ENCODE data around the gene CAMKMT.

The CAMKMT gene

GRCh38 chr2:44786045-44786816, 424.5 kb downstream of the CAMKMT start:
- Histone ChIP-seq H3K9ac (ENCODE audit: low read length) (no peak overlapping the region), H3K36me3 (ENCODE audit: control insufficient read depth, insufficient read depth, low read length) (no peaks in the 10 kb centered on the region)

GRCh38 chr2:44786817-44787214, 425.1 kb downstream of the CAMKMT start:
- H3K9me3 ChIP-seq (ENCODE audit: control insufficient read depth, insufficient read depth, low read depth, low read length), result peaks cover 8% of the 10 kb centered on the region; the same call in 1 of the 2 replicates
- no peak overlapping the region for H3K4me3 ChIP-seq (ENCODE audit: low read depth, low read length)
- no peak overlapping the region for H3K27ac ChIP-seq (ENCODE audit: low read depth, low read length)
- peaks cover 11% of the 10 kb centered on the region for H3K27me3 ChIP-seq (ENCODE audit: control insufficient read depth, insufficient read depth, low read length)
- H3K36me3 ChIP-seq (ENCODE audit: control insufficient read depth, insufficient read depth, low read length), result no peaks in the 10 kb centered on the region
- H3K9ac ChIP-seq (ENCODE audit: low read length), result no peak overlapping the region
- H3K4me1 ChIP-seq (ENCODE audit: control insufficient read depth, insufficient read depth, low read length), result peaks cover 24% of the 10 kb centered on the region; the same call in 1 of the 2 replicates

More at GRCh38 chr2:44786045-44786816, 424.5 kb downstream of the CAMKMT start:
- Histone ChIP-seq H3K27me3 (ENCODE audit: control insufficient read depth, insufficient read depth, low read length) (peaks cover 11% of the 10 kb centered on the region), H3K27ac (ENCODE audit: low read depth, low read length) (no peak overlapping the region), H3K9me3 (ENCODE audit: control insufficient read depth, insufficient read depth, low read depth, low read length) (peaks cover 4% of the 10 kb centered on the region; the same call in 1 of the 2 replicates), H3K4me1 (ENCODE audit: control insufficient read depth, insufficient read depth, low read length) (peaks cover 24% of the 10 kb centered on the region; the same call in 1 of the 2 replicates), H3K4me3 (ENCODE audit: low read depth, low read length) (no peak overlapping the region)

- Histone ChIP-seq H3K4me1 (ENCODE audit: control insufficient read depth, insufficient read depth, low read length) (peaks cover 24% of the 10 kb centered on the region; the same call in 1 of the 2 replicates), H3K9ac (ENCODE audit: low read length) (no peak overlapping the region), H3K9me3 (ENCODE audit: control insufficient read depth, insufficient read depth, low read depth, low read length) (peaks cover 5% of the 10 kb centered on the region; the same call in 1 of the 2 replicates), H3K27ac (ENCODE audit: low read depth, low read length) (no peak overlapping the region), H3K36me3 (ENCODE audit: control insufficient read depth, insufficient read depth, low read length) (no peaks in the 10 kb centered on the region), H3K27me3 (ENCODE audit: control insufficient read depth, insufficient read depth, low read length) (peaks cover 11% of the 10 kb centered on the region), H3K4me3 (ENCODE audit: low read depth, low read length) (no peak overlapping the region)
Measured at GRCh38 chr2:44787663-44788062, 425.9 kb downstream of the CAMKMT start.

GRCh38 chr2:44789446-44789845, 427.7 kb downstream of the CAMKMT start:
- Histone ChIP-seq H3K36me3 (ENCODE audit: control insufficient read depth, insufficient read depth, low read length) (no peaks in the 10 kb centered on the region), H3K4me1 (ENCODE audit: control insufficient read depth, insufficient read depth, low read length) (peaks cover 24% of the 10 kb centered on the region; the same call in 1 of the 2 replicates), H3K27ac (ENCODE audit: low read depth, low read length) (no peak overlapping the region), H3K27me3 (ENCODE audit: control insufficient read depth, insufficient read depth, low read length) (peaks cover 11% of the 10 kb centered on the region), H3K9me3 (ENCODE audit: control insufficient read depth, insufficient read depth, low read depth, low read length) (peaks cover 5% of the 10 kb centered on the region; the same call in 1 of the 2 replicates), H3K4me3 (ENCODE audit: low read depth, low read length) (no peak overlapping the region), H3K9ac (ENCODE audit: low read length) (no peak overlapping the region)

- Histone ChIP-seq H3K27ac (ENCODE audit: low read depth, low read length) (peak overlapping the region; percentile 58; the same call in 1 of the 2 replicates), H3K9me3 (ENCODE audit: control insufficient read depth, insufficient read depth, low read depth, low read length) (peaks cover 5% of the 10 kb centered on the region; the same call in 1 of the 2 replicates), H3K36me3 (ENCODE audit: control insufficient read depth, insufficient read depth, low read length) (no peaks in the 10 kb centered on the region), H3K4me1 (ENCODE audit: control insufficient read depth, insufficient read depth, low read length) (peaks cover 24% of the 10 kb centered on the region; the same call in 1 of the 2 replicates), H3K4me3 (ENCODE audit: low read depth, low read length) (peak overlapping the region; percentile 9; the same call in 1 of the 2 replicates), H3K9ac (ENCODE audit: low read length) (no peak overlapping the region), H3K27me3 (ENCODE audit: control insufficient read depth, insufficient read depth, low read length) (peaks cover 11% of the 10 kb centered on the region)
Measured at GRCh38 chr2:44789971-44790721, 428.4 kb downstream of the CAMKMT start.

- H3K9me3 ChIP-seq (ENCODE audit: control insufficient read depth, insufficient read depth, low read depth, low read length), result peaks cover 5% of the 10 kb centered on the region; the same call in 1 of the 2 replicates
- H3K4me1 ChIP-seq (ENCODE audit: control insufficient read depth, insufficient read depth, low read length), result peaks cover 27% of the 10 kb centered on the region; the same call in 1 of the 2 replicates
- no peaks in the 10 kb centered on the region for H3K36me3 ChIP-seq (ENCODE audit: control insufficient read depth, insufficient read depth, low read length)
- peaks cover 26% of the 10 kb centered on the region for H3K27me3 ChIP-seq (ENCODE audit: control insufficient read depth, insufficient read depth, low read length)
- H3K27ac ChIP-seq (ENCODE audit: low read depth, low read length), result no peak overlapping the region
- H3K4me3 ChIP-seq (ENCODE audit: low read depth, low read length), result no peak overlapping the region
- no peak overlapping the region for H3K9ac ChIP-seq (ENCODE audit: low read length)
Measured at GRCh38 chr2:44793322-44793870, 431.6 kb downstream of the CAMKMT start.

- H3K9ac ChIP-seq (ENCODE audit: low read length), result no peak overlapping the region
- no peak overlapping the region for H3K27ac ChIP-seq (ENCODE audit: low read depth, low read length)
- no peak overlapping the region for H3K4me3 ChIP-seq (ENCODE audit: low read depth, low read length)
- no peaks in the 10 kb centered on the region for H3K9me3 ChIP-seq (ENCODE audit: control insufficient read depth, insufficient read depth, low read depth, low read length)
- peaks cover 24% of the 10 kb centered on the region for H3K4me1 ChIP-seq (ENCODE audit: control insufficient read depth, insufficient read depth, low read length)
- peaks cover 54% of the 10 kb centered on the region for H3K27me3 ChIP-seq (ENCODE audit: control insufficient read depth, insufficient read depth, low read length)
- H3K36me3 ChIP-seq (ENCODE audit: control insufficient read depth, insufficient read depth, low read length), result no peaks in the 10 kb centered on the region
Measured at GRCh38 chr2:44796771-44797170, 435.0 kb downstream of the CAMKMT start.

- Histone ChIP-seq H3K9me3 (ENCODE audit: control insufficient read depth, insufficient read depth, low read depth, low read length) (no peaks in the 10 kb centered on the region), H3K27ac (ENCODE audit: low read depth, low read length) (no peak overlapping the region), H3K4me3 (ENCODE audit: low read depth, low read length) (no peak overlapping the region), H3K9ac (ENCODE audit: low read length) (no peak overlapping the region), H3K4me1 (ENCODE audit: control insufficient read depth, insufficient read depth, low read length) (peaks cover 29% of the 10 kb centered on the region), H3K36me3 (ENCODE audit: control insufficient read depth, insufficient read depth, low read length) (no peaks in the 10 kb centered on the region), H3K27me3 (ENCODE audit: control insufficient read depth, insufficient read depth, low read length) (peaks cover 68% of the 10 kb centered on the region)
Measured at GRCh38 chr2:44798139-44798659, 436.5 kb downstream of the CAMKMT start.

GRCh38 chr2:44799105-44799504, 437.4 kb downstream of the CAMKMT start:
- H3K27me3 ChIP-seq (ENCODE audit: control insufficient read depth, insufficient read depth, low read length), result peaks cover 77% of the 10 kb centered on the region
- no peak overlapping the region for H3K9ac ChIP-seq (ENCODE audit: low read length)
- H3K9me3 ChIP-seq (ENCODE audit: control insufficient read depth, insufficient read depth, low read depth, low read length), result no peaks in the 10 kb centered on the region
- H3K4me1 ChIP-seq (ENCODE audit: control insufficient read depth, insufficient read depth, low read length), result peaks cover 38% of the 10 kb centered on the region
- no peaks in the 10 kb centered on the region for H3K36me3 ChIP-seq (ENCODE audit: control insufficient read depth, insufficient read depth, low read length)
- no peak overlapping the region for H3K27ac ChIP-seq (ENCODE audit: low read depth, low read length)
- H3K4me3 ChIP-seq (ENCODE audit: low read depth, low read length), result no peak overlapping the region

GRCh38 chr2:44799754-44800153, 438.0 kb downstream of the CAMKMT start:
- H3K4me1 ChIP-seq (ENCODE audit: control insufficient read depth, insufficient read depth, low read length), result peaks cover 45% of the 10 kb centered on the region
- no peaks in the 10 kb centered on the region for H3K9me3 ChIP-seq (ENCODE audit: control insufficient read depth, insufficient read depth, low read depth, low read length)
- no peak overlapping the region for H3K4me3 ChIP-seq (ENCODE audit: low read depth, low read length)
- no peak overlapping the region for H3K27ac ChIP-seq (ENCODE audit: low read depth, low read length)
- no peaks in the 10 kb centered on the region for H3K36me3 ChIP-seq (ENCODE audit: control insufficient read depth, insufficient read depth, low read length)
- no peak overlapping the region for H3K9ac ChIP-seq (ENCODE audit: low read length)
- peaks cover 83% of the 10 kb centered on the region for H3K27me3 ChIP-seq (ENCODE audit: control insufficient read depth, insufficient read depth, low read length)
